Activated B cell treated with CpG ODN at 0.5 μM for 24 hours (primary cell): ENCODE measurements around the gene IL1A. TPM values are rescaled to one million over a fixed set of nuclear protein-coding genes. Genes with fewer than 3 reads are reported as not detected.

Source experiments
- ATAC-seq: fragments of 200-7000 bp; cut with Tn5 transposase; one replicate; pipeline ENCODE4 v1.10.0; 2021; ENCODE audit warnings: low read depth, mild to moderate bottlenecking, moderate library complexity
- CTCF ChIA-PET: fragments of 350-600 bp; sonication (Branson Sonifier 250); formaldehyde crosslinking; loops from one replicate; lab custom pipeline; 2021; ENCODE audit warnings: antibody characterized with exemption; lab: Charles Lee
- POLR2A ChIA-PET: fragments of 350-600 bp; sonication (Branson Sonifier 250); formaldehyde crosslinking; loops from one replicate; lab custom pipeline; 2021; ENCODE audit warnings: antibody characterized with exemption; lab: Charles Lee
- DNase-seq: peaks from one replicate; pipeline ENCODE4 v3.0.0; 2022
- H3K27ac Mint-ChIP-seq: one replicate; pipeline ENCODE4 v1.8.0; 2020; ENCODE audit warnings: mixed read lengths
- H3K27me3 Mint-ChIP-seq: one replicate; pipeline ENCODE4 v1.8.0; 2021; ENCODE audit warnings: mixed read lengths
- H3K36me3 Mint-ChIP-seq: one replicate; pipeline ENCODE4 v1.8.0; 2021; ENCODE audit warnings: low read depth, mixed read lengths
- H3K4me1 Mint-ChIP-seq: one replicate; pipeline ENCODE4 v1.8.0; 2021; ENCODE audit warnings: mixed read lengths
- H3K4me3 Mint-ChIP-seq: one replicate; pipeline ENCODE4 v1.8.0; 2020; ENCODE audit warnings: mild to moderate bottlenecking, mixed read lengths
- H3K9me3 Mint-ChIP-seq: one replicate; pipeline ENCODE4 v1.8.0; 2020; ENCODE audit warnings: mixed read lengths
- CTCF ChIP-seq: fragments of 200-600 bp; IDR thresholded peaks from one replicate; pipeline ENCODE4 v1.8.0; 2022; ENCODE audit warnings: antibody characterized with exemption, mild to moderate bottlenecking
- intact Hi-C: fragments of 100-400 bp; cut with micrococcal nuclease; formaldehyde crosslinking; loops from one replicate; pipeline ENCODE4 v1.15.1; 2024
- total RNA-seq: library from RNA; stranded (reverse); gene quantifications from 2 replicates; pipeline ENCODE4 v1.2.3, GENCODE V29; 2022

Gene IL1A
- total RNA-seq, 1 donor from 2014 or later = 1.9 TPM

GRCh38 chr2:112772911-112773475 is 11.3 kb downstream of the IL1A start:
- H3K36me3 Mint-ChIP-seq = peaks cover 6% of the 10 kb centered on the region
- H3K27me3 Mint-ChIP-seq = peaks cover 6% of the 10 kb centered on the region
- no peak overlapping the region for H3K4me3 Mint-ChIP-seq
- ATAC-seq (no peak), DNase-seq (no peak)
- H3K9me3 Mint-ChIP-seq = no peaks in the 10 kb centered on the region
- TF ChIP-seq CTCF = no peak
- CTCF ChIA-PET = interaction anchor here (0.7 to 1.2 kb wide), 3 partner anchors 23 to 112 kb away, joined by 3 to 4 read pairs (median 3); no protein-coding TSS in a partner anchor
- peaks cover 17% of the 10 kb centered on the region for H3K4me1 Mint-ChIP-seq
- POLR2A ChIA-PET = no interaction called here
- intact Hi-C loops = no loop called here
- no peak overlapping the region for H3K27ac Mint-ChIP-seq

GRCh38 chr2:112772322-112772721 is 12.0 kb downstream of the IL1A start:
- CTCF ChIA-PET = no interaction called here
- intact Hi-C loops = no loop called here
- DNase-seq (no peak), ATAC-seq (no peak)
- peaks cover 2% of the 10 kb centered on the region for H3K36me3 Mint-ChIP-seq
- peaks cover 23% of the 10 kb centered on the region for H3K4me1 Mint-ChIP-seq
- no peak overlapping the region for H3K27ac Mint-ChIP-seq
- TF ChIP-seq CTCF = no peak
- no peak overlapping the region for H3K4me3 Mint-ChIP-seq
- no peaks in the 10 kb centered on the region for H3K9me3 Mint-ChIP-seq
- H3K27me3 Mint-ChIP-seq = peaks cover 4% of the 10 kb centered on the region
- POLR2A ChIA-PET = no interaction called here

GRCh38 chr2:112768432-112768831 is 15.9 kb downstream of the IL1A start:
- TF ChIP-seq CTCF = no peak
- H3K27ac Mint-ChIP-seq = no peak overlapping the region
- no peaks in the 10 kb centered on the region for H3K27me3 Mint-ChIP-seq
- no peak overlapping the region for H3K4me3 Mint-ChIP-seq
- no peaks in the 10 kb centered on the region for H3K9me3 Mint-ChIP-seq
- ChIA-PET CTCF (interaction anchor here (1.2 kb wide), 1 partner anchor 19 kb away, joined by 5 read pairs; no protein-coding TSS in a partner anchor), POLR2A (interaction anchor here (1.4 kb wide), 1 partner anchor 113 kb away, joined by 5 read pairs; no protein-coding TSS in a partner anchor)
- peaks cover 39% of the 10 kb centered on the region for H3K4me1 Mint-ChIP-seq
- H3K36me3 Mint-ChIP-seq = peaks cover 1% of the 10 kb centered on the region
- ATAC-seq = no peak
- no peak for DNase-seq
- intact Hi-C loops = no loop called here

GRCh38 chr2:112767693-112768330 is 16.5 kb downstream of the IL1A start:
- intact Hi-C loops = no loop called here
- CTCF ChIA-PET = no interaction called here

More at GRCh38 chr2:112767693-112768330, 16.5 kb downstream of the IL1A start:
- no peaks in the 10 kb centered on the region for H3K9me3 Mint-ChIP-seq
- peaks cover 1% of the 10 kb centered on the region for H3K36me3 Mint-ChIP-seq
- peak overlapping the region; percentile 13 for H3K27ac Mint-ChIP-seq
- H3K27me3 Mint-ChIP-seq = no peaks in the 10 kb centered on the region
- no peak for TF ChIP-seq CTCF
- POLR2A ChIA-PET = interaction anchor here (1.4 kb wide), 1 partner anchor 113 kb away, joined by 5 read pairs; no protein-coding TSS in a partner anchor
- DNase-seq (no peak), ATAC-seq (no peak)
- H3K4me3 Mint-ChIP-seq = peak overlapping the region; percentile 29
- peaks cover 39% of the 10 kb centered on the region for H3K4me1 Mint-ChIP-seq
